Measurements from ENCODE around the gene TAF11L11.
"Not testable (repeated sequence)": the region's sequence is repeated elsewhere in the genome, so short reads cannot be mapped to it uniquely, and the experiment has no call there.

The TAF11L11 gene

GRCh38 chr5:17603880-17604279, at the start of gene TAF11L11:
Gene TAF11L11 (plus strand): TSS chr5:17604183.
- not testable (repeated sequence) for DNase-seq (ENCODE audit: low read depth)

GRCh38 chr5:17585658-17586057, 18.3 kb upstream of the TAF11L11 start, which contains the start of gene TAF11L7:
Gene TAF11L7 (minus strand): TSS chr5:17585758.
- DNase-seq (ENCODE audit: low read depth), result not testable (repeated sequence)

GRCh38 chr5:17590860-17591259, 13.1 kb upstream of the TAF11L11 start, which contains the start of gene TAF11L8:
Gene TAF11L8 (minus strand): TSS chr5:17590960.
- not testable (repeated sequence) for DNase-seq (ENCODE audit: low read depth)

- DNase-seq (ENCODE audit: low read depth), result not testable (repeated sequence)
Observed at GRCh38 chr5:17594255-17594654, 9.7 kb upstream of the TAF11L11 start, which contains the start of gene TAF11L9. Gene TAF11L9 (minus strand): TSS chr5:17594394.

GRCh38 chr5:17597728-17598127, 6.3 kb upstream of the TAF11L11 start, which contains the start of gene TAF11L10:
Gene TAF11L10 (minus strand): TSS chr5:17597828.
- not testable (repeated sequence) for DNase-seq (ENCODE audit: low read depth)

- DNase-seq (ENCODE audit: low read depth), result no peak
Observed at GRCh38 chr5:17604951-17605350, 968 bp downstream of the TAF11L11 start.

GRCh38 chr5:17607461-17607860, 3.5 kb downstream of the TAF11L11 start:
- DNase-seq (ENCODE audit: low read depth), result not testable (repeated sequence)

GRCh38 chr5:17610092-17610491, 6.1 kb downstream of the TAF11L11 start, which contains the start of gene TAF11L12:
Gene TAF11L12 (plus strand): TSS chr5:17610392.
- DNase-seq (ENCODE audit: low read depth), result not testable (repeated sequence)

- DNase-seq (ENCODE audit: low read depth), result no peak
Observed at GRCh38 chr5:17614872-17615605, 11.1 kb downstream of the TAF11L11 start.

- DNase-seq (ENCODE audit: low read depth), result no peak
Observed at GRCh38 chr5:17619354-17619753, 15.4 kb downstream of the TAF11L11 start.

GRCh38 chr5:17620627-17621026, 16.6 kb downstream of the TAF11L11 start:
- DNase-seq (ENCODE audit: low read depth), result no peak

GRCh38 chr5:17625686-17626085, 21.7 kb downstream of the TAF11L11 start:
- DNase-seq (ENCODE audit: low read depth), result no peak

- DNase-seq (ENCODE audit: low read depth), result not testable (repeated sequence)
Observed at GRCh38 chr5:17631788-17632187, 27.8 kb downstream of the TAF11L11 start, which contains the start of gene TAF11L13. Gene TAF11L13 (plus strand): TSS chr5:17632088.

- no peak for DNase-seq (ENCODE audit: low read depth)
Observed at GRCh38 chr5:17634160-17634559, 30.2 kb downstream of the TAF11L11 start, which contains the start of gene TAF11L14. Gene TAF11L14 (plus strand): TSS chr5:17634460.

- not testable (repeated sequence) for DNase-seq (ENCODE audit: low read depth)
Observed at GRCh38 chr5:17649232-17649631, 45.2 kb downstream of the TAF11L11 start.

- not testable (repeated sequence) for DNase-seq (ENCODE audit: low read depth)
Observed at GRCh38 chr5:17655201-17655759, 51.3 kb downstream of the TAF11L11 start.
